SW 1271 (cell line): Measurements from ENCODE around the gene C2orf92.

ENCODE experiments used
- DNase-seq, 2 experiments: peaks; one replicate each; lab custom pipeline; 2025; lab: John Stamatoyannopoulos, UW

Gene C2orf92

DNA sequence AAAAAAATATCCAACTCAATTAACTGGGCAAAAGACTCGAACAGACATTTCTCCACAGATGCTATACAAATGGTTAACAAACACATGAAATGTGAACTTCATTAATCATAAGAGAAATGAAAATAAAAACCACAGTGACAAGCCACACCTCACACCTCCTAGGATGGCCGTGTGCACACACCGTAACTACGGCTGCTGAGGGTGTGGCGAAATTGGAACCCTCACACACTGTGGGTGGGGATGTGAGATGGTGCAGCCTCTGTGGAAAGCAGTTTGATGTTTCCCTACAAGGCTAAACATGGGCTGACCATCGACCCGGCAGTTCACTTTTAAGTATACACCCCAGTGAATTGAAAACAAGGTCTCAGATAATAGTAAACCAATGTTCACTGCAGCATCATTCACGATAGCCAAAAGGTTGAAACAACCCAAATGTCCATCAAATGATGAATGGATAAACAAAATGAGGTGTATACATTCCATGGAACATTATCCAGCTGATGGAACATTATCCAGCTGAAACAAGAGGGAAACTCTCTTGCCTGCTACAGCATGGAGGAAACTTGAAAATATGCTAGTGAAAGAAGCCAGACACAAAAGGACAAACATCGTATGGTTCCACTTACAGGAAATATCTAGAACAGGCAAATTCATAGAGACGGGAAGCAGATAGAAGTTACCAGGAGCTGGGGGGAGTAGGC, 76.1 kb downstream of the C2orf92 start:
- no peak for DNase-seq

DNA sequence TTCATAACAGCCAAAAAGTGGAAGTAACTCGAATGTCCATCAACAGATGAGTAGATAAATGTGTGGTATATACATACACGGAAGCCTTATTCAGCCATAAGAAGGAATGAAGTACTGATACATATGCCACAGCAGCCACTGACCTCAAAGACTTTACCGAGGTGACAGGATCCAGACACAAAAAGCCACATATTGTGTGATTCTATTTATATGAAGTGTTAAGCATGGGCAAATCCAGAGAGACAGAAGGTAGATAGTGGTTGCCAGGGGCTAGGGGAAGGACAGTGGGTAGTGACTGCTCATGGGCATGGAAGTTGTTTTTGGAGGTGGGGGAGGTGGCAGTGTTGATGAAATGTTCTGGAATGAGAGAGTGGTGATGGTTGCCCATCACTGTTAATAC, 77.8 kb downstream of the C2orf92 start:
- DNase-seq: no peak

DNA sequence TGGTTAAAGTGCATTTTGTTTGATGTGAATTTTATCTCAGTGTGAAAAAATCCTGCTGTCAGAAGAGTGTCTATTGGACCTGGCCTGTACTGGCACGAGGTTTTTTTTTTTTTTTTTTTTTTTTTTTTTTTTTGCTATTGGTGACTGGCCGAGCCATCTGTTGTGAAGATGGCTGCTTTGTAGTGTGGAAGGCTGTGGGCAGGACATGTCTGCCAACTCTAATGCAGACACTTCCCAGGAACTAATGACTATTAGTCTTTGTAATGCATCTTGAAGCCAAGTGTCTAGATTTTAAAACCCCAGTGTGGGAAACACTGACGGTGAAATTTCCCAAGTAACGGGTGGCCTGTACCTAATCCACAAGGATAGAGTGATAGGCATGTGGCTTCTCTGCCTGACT, 78.2 kb downstream of the C2orf92 start:
- no peak for DNase-seq

DNA sequence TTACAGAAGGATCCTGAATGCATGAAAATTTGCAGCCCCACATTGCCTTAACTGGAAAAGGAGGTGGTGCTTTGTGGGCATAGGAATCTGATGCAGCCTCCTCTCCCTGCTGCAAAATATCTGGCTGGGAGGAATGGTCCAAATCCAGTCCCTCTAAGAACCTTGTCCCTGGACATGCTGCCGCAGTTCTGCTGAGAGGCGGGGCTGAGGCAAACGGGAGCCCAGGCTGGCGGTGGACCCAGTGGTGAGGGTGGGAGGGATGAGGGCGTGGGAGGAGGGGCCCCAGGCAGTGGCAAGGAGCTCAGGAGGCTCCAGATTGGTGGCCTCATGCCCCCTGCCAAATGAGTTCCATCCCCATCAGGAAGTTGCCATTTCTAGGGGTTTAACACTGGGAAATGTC, 80.1 kb downstream of the C2orf92 start:
- no peak for DNase-seq

DNA sequence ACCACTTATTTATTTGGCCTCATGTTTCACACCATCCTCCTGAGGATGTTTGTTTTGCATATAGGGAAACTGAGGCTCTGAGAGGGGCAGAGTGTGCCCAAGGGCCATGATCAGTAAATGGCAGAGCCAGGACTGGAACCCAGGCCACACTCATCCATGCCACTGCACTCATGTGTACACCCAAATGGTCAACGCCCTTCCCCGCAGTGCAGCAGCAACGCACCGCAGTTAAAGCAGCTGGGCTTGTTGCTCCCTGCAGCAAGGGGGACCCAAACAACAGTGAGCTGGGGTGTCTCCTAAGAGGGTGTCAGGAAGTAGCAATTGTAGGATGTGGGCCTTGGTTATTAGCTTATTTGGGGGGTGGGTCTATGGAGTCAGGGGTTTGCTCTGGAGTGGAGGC, 80.5 kb downstream of the C2orf92 start:
- no peak for DNase-seq

DNA sequence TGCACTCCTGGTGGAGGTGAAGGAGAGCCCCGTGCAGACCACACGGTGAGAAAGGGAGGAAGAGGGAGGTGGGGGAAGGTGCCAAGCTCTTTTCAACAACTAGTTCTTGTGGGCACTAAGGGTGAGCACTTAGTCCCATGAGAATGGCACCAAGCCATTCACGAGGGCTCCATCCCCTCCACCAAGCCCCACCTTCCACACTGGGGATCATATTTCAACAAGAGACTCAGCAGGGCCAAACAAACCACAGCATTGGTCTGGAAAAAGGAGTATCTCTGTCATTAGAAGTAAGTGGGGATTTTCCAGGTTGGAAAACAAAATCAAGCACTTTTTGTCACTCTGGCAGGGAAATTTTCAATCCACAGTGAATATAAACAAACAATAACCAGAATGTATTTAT, 82.2 kb downstream of the C2orf92 start:
- DNase-seq: no peak
